PC-3 (cell line): ENCODE measurements around the gene KRTAP3-3. TPM values are rescaled to one million over a fixed set of nuclear protein-coding genes. Genes with fewer than 3 reads are reported as not detected.

ENCODE experiments used
- ATAC-seq: fragments of 200-7000 bp; cut with Tn5 transposase; 2 replicates; pipeline ENCODE4 v1.9.1; 2020; ENCODE audit warnings: mild to moderate bottlenecking, moderate library complexity
- BruUV-seq: library from RNA; stranded (reverse); fragments of 400-500 nt; replicated peaks from 2 replicates; lab custom pipeline; 2021; lab: Mats Ljungman, UMichigan
- CTCF ChIA-PET: fragments of 300-600 bp; sonication (Branson Sonifier 250); formaldehyde crosslinking; loops from one replicate; lab custom pipeline; 2022; ENCODE audit warnings: antibody characterized with exemption; lab: Charles Lee
- POLR2A ChIA-PET: fragments of 300-600 bp; sonication (Branson Sonifier 250); formaldehyde crosslinking; loops from one replicate; lab custom pipeline; 2022; ENCODE audit warnings: antibody characterized with exemption; ENCODE audit not compliant: unreplicated experiment; lab: Charles Lee
- DNase-seq: peaks from one replicate; pipeline ENCODE4 v3.0.0-alpha.2; 2015
- H2AFZ ChIP-seq: fragments of 300-600 bp; sonication (generic); 2 replicates; pipeline ENCODE4 v1.6.0; 2016; ENCODE audit warnings: antibody characterized with exemption, low read length
- H3F3A ChIP-seq: fragments of 300-600 bp; sonication (generic); one replicate; pipeline ENCODE4 v1.6.0; 2017; ENCODE audit warnings: antibody characterized with exemption, low read length, control low read depth, mild to moderate bottlenecking; ENCODE audit not compliant: unreplicated experiment
- H3K27ac ChIP-seq: fragments of 300-600 bp; sonication (generic); 2 replicates; pipeline ENCODE4 v1.5.1; 2016; ENCODE audit warnings: mild to moderate bottlenecking, low read length
- H3K27me3 ChIP-seq: fragments of 300-600 bp; sonication (generic); 2 replicates; pipeline ENCODE4 v1.6.1; 2016; ENCODE audit warnings: low read length, mixed read lengths
- H3K36me3 ChIP-seq: fragments of 300-600 bp; sonication (generic); 2 replicates; pipeline ENCODE4 v1.6.1; 2016; ENCODE audit warnings: low read depth, mixed run types, low read length, mixed read lengths
- H3K4me1 ChIP-seq: fragments of 300-600 bp; sonication (generic); 2 replicates; pipeline ENCODE4 v1.5.1; 2016; ENCODE audit warnings: low read length; ENCODE audit not compliant: insufficient read depth
- H3K4me2 ChIP-seq: fragments of 300-600 bp; sonication (generic); 2 replicates; pipeline ENCODE4 v1.6.0; 2016; ENCODE audit warnings: low read length
- H3K4me3 ChIP-seq: fragments of 300-600 bp; sonication (generic); 2 replicates; pipeline ENCODE4 v1.5.1; 2016; ENCODE audit warnings: mild to moderate bottlenecking, low read length, mixed read lengths
- H3K79me2 ChIP-seq: fragments of 300-600 bp; sonication (generic); 2 replicates; pipeline ENCODE4 v1.6.1; 2017; ENCODE audit warnings: low read length, mixed read lengths
- H3K9ac ChIP-seq: fragments of 300-600 bp; sonication (generic); 2 replicates; pipeline ENCODE4 v1.6.0; 2016; ENCODE audit warnings: mild to moderate bottlenecking, low read length
- H3K9me2 ChIP-seq: fragments of 300-600 bp; sonication (generic); replicated peaks from 2 replicates; pipeline ENCODE4 v1.6.1; 2016; ENCODE audit warnings: mixed run types, low read length, mixed read lengths
- H3K9me3 ChIP-seq: fragments of 300-600 bp; sonication (generic); 2 replicates; pipeline ENCODE4 v1.6.1; 2016; ENCODE audit warnings: low read length, mixed read lengths
- H4K20me1 ChIP-seq: fragments of 300-600 bp; sonication (generic); 2 replicates; pipeline ENCODE4 v1.6.1; 2016; ENCODE audit warnings: low read length, mixed read lengths
- CTCF ChIP-seq: fragments of 300-600 bp; sonication (generic); conservative IDR thresholded peaks from 2 replicates; pipeline ENCODE4 v1.5.1; 2017; ENCODE audit warnings: antibody characterized with exemption, low read depth, mild to moderate bottlenecking, low read length
- EZH2 ChIP-seq: fragments of 300-600 bp; sonication (generic); IDR thresholded peaks from one replicate; pipeline ENCODE4 v1.6.1; 2017; ENCODE audit warnings: antibody characterized with exemption, mild to moderate bottlenecking, low read length; ENCODE audit not compliant: unreplicated experiment
- EZH2phosphoT487 ChIP-seq: fragments of 300-600 bp; sonication (generic); IDR thresholded peaks from 2 replicates; pipeline ENCODE4 v1.6.1; 2018; ENCODE audit warnings: mild to moderate bottlenecking, antibody characterized with exemption, low read length, borderline replicate concordance
- intact Hi-C: fragments of 100-400 bp; cut with micrococcal nuclease; formaldehyde crosslinking; loops from 2 replicates; pipeline ENCODE4 v1.9.0; 2023
- total RNA-seq: library from RNA; depleted of rRNA; stranded (reverse); fragments of >200 nt; gene quantifications from 2 replicates; pipeline ENCODE4 v1.2.3, GENCODE V29; 2014; rRNA removed

The KRTAP3-3 gene
- total RNA-seq, 1 experiment from 2014 or later = not detected

DNA sequence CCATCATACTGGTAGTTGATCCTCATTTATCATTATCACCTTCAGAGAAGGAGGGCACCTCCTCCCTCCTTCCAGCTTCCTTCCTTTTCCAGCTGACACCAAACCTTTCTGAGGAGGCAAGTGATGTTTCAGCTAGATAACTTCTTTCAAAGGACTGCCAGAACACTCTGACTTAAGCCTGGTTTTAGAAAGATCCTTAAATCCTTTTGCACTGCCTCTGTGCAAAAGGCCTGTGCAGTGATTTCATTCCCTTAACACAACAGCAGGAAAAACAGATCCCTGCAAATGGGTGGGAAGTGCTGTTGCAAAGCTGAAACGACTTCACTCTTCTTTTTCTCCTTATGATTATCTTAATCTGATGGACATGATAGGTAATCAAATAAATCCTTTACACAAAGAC, 49.4 kb downstream of the KRTAP3-3 start:
- Histone ChIP-seq H3K36me3 (no peaks in the 10 kb centered on the region), H3K9me2 (no peaks in the 10 kb centered on the region), H4K20me1 (no peaks in the 10 kb centered on the region), H3K4me2 (no peak overlapping the region), H2AFZ (no peak overlapping the region), H3K27ac (no peak overlapping the region), H3K79me2 (no peaks in the 10 kb centered on the region), H3K4me1 (no peaks in the 10 kb centered on the region), H3K9ac (no peak overlapping the region), H3K4me3 (no peak overlapping the region), H3F3A (no peaks in the 10 kb centered on the region), H3K9me3 (no peaks in the 10 kb centered on the region), H3K27me3 (no peaks in the 10 kb centered on the region)
- intact Hi-C loops = no loop called here
- ChIA-PET CTCF (no interaction called here), POLR2A (no interaction called here)
- ATAC-seq = no peak
- no TSS peak for BruUV-seq
- TF ChIP-seq EZH2phosphoT487 (no peak), CTCF (no peak), EZH2 (no peak)
- DNase-seq = no peak

Other genes with a start within 250 kb of the KRTAP3-3 start
- gene KRT25, start 238.8 kb downstream of the KRTAP3-3 start, total RNA-seq = not detected in 2 replicates
- gene KRT26, start 222.0 kb downstream of the KRTAP3-3 start, total RNA-seq = not detected in 2 replicates
- not detected in 2 replicates for gene KRT27, start 211.6 kb downstream of the KRTAP3-3 start, total RNA-seq
- not detected in 2 replicates for gene KRT28, start 194.2 kb downstream of the KRTAP3-3 start, total RNA-seq
- 18.3 and 24.8 TPM in 2 replicates for gene KRT10, start 171.6 kb downstream of the KRTAP3-3 start, total RNA-seq
- gene KRT12, start 126.9 kb downstream of the KRTAP3-3 start, total RNA-seq = not detected in 2 replicates
- gene KRT20, start 108.9 kb downstream of the KRTAP3-3 start, total RNA-seq = 0.18 TPM in 1 of 2 replicates, not detected in the other
- not detected in 2 replicates for gene KRT23, start 56.5 kb downstream of the KRTAP3-3 start, total RNA-seq
- not detected in 2 replicates for gene KRT39, start 27.2 kb downstream of the KRTAP3-3 start, total RNA-seq
- gene KRT40, start 9.8 kb downstream of the KRTAP3-3 start, total RNA-seq = not detected in 2 replicates
- gene KRTAP3-2, start 5.7 kb upstream of the KRTAP3-3 start, total RNA-seq = not detected in 2 replicates
- gene KRTAP3-1, start 15.0 kb upstream of the KRTAP3-3 start, total RNA-seq = 1.6 TPM in 1 of 2 replicates, not detected in the other
- 0.51 TPM in 1 of 2 replicates, not detected in the other for gene KRTAP1-5, start 33.0 kb upstream of the KRTAP3-3 start, total RNA-seq
- gene KRTAP1-4, start 36.0 kb upstream of the KRTAP3-3 start, total RNA-seq = not detected in 2 replicates
- not detected in 2 replicates for gene KRTAP1-3, start 40.7 kb upstream of the KRTAP3-3 start, total RNA-seq
- gene KRTAP1-1, start 47.3 kb upstream of the KRTAP3-3 start, total RNA-seq = not detected in 2 replicates
- not detected in 2 replicates for gene KRTAP2-1, start 53.2 kb upstream of the KRTAP3-3 start, total RNA-seq
- not detected in 2 replicates for gene KRTAP2-2, start 61.1 kb upstream of the KRTAP3-3 start, total RNA-seq
- gene KRTAP2-3, start 66.0 kb upstream of the KRTAP3-3 start, total RNA-seq = 10.8 and 12.4 TPM in 2 replicates
- not detected in 2 replicates for gene KRTAP2-4, start 71.7 kb upstream of the KRTAP3-3 start, total RNA-seq
- gene KRTAP4-7, start 90.0 kb upstream of the KRTAP3-3 start, total RNA-seq = not detected in 2 replicates
- gene KRTAP4-8, start 104.0 kb upstream of the KRTAP3-3 start, total RNA-seq = not detected in 2 replicates
- gene KRTAP4-16, start 108.0 kb upstream of the KRTAP3-3 start, total RNA-seq = not detected in 2 replicates
- not detected in 2 replicates for gene KRTAP4-9, start 111.2 kb upstream of the KRTAP3-3 start, total RNA-seq
- gene KRTAP4-11, start 124.2 kb upstream of the KRTAP3-3 start, total RNA-seq = not detected in 2 replicates
- gene KRTAP4-12, start 130.0 kb upstream of the KRTAP3-3 start, total RNA-seq = not detected in 2 replicates
- gene KRTAP4-6, start 146.4 kb upstream of the KRTAP3-3 start, total RNA-seq = not detected in 2 replicates
- not detected in 2 replicates for gene KRTAP4-5, start 155.7 kb upstream of the KRTAP3-3 start, total RNA-seq
- not detected in 2 replicates for gene KRTAP4-4, start 166.6 kb upstream of the KRTAP3-3 start, total RNA-seq
- not detected in 2 replicates for gene KRTAP4-3, start 174.1 kb upstream of the KRTAP3-3 start, total RNA-seq
- gene KRTAP4-2, start 184.1 kb upstream of the KRTAP3-3 start, total RNA-seq = not detected in 2 replicates
- gene KRTAP4-1, start 190.7 kb upstream of the KRTAP3-3 start, total RNA-seq = not detected in 2 replicates
- not detected in 2 replicates for gene KRTAP9-1, start 195.7 kb upstream of the KRTAP3-3 start, total RNA-seq
- not detected in 2 replicates for gene KRTAP9-2, start 232.5 kb upstream of the KRTAP3-3 start, total RNA-seq
- not detected in 2 replicates for gene KRTAP9-3, start 238.3 kb upstream of the KRTAP3-3 start, total RNA-seq
- not detected in 2 replicates for gene KRTAP9-8, start 243.8 kb upstream of the KRTAP3-3 start, total RNA-seq